ENCODE measurements around the gene SCUBE3.

The SCUBE3 gene

GRCh38 chr6:35247642-35248231 is 34.0 kb downstream of the SCUBE3 start:
- Histone ChIP-seq H3K4me3 (ENCODE audit: low read length, poor library complexity, severe bottlenecking) (no peak overlapping the region), H2AFZ (ENCODE audit: low read length) (no peak overlapping the region), H3K36me3 (ENCODE audit: insufficient read depth, low read length) (no peaks in the 10 kb centered on the region), H3K9me2 (replicated peaks; ENCODE audit: low read depth, low read length) (no peaks in the 10 kb centered on the region), H3K9me3 (ENCODE audit: insufficient read depth, low read depth, low read length) (no peaks in the 10 kb centered on the region), H3K79me2 (ENCODE audit: insufficient read depth, low read length) (no peaks in the 10 kb centered on the region), H3K4me2 (ENCODE audit: low read depth, low read length, poor library complexity, severe bottlenecking) (peak overlapping the region; percentile 27), H3K4me1 (ENCODE audit: insufficient read depth, low read length, poor library complexity, severe bottlenecking) (peaks cover 15% of the 10 kb centered on the region), H3F3A (ENCODE audit: low read depth) (no peaks in the 10 kb centered on the region), H3K27me3 (ENCODE audit: insufficient read depth, low read length, poor library complexity, severe bottlenecking) (no peaks in the 10 kb centered on the region), H4K20me1 (ENCODE audit: insufficient read depth, low read length, poor library complexity, severe bottlenecking) (no peaks in the 10 kb centered on the region), H3K9ac (ENCODE audit: low read depth, low read length, poor library complexity, severe bottlenecking) (no peak overlapping the region)
- TF ChIP-seq CTCF (conservative IDR thresholded peaks at IDR 0.05; ENCODE audit: low read length) (no peak), EZH2phosphoT487 (IDR thresholded peaks at IDR 0.05; ENCODE audit: borderline replicate concordance) (no peak)

GRCh38 chr6:35248300-35248699 is 34.5 kb downstream of the SCUBE3 start:
- Histone ChIP-seq H3K4me3 (ENCODE audit: low read length, poor library complexity, severe bottlenecking) (no peak overlapping the region), H3K9me3 (ENCODE audit: insufficient read depth, low read depth, low read length) (no peaks in the 10 kb centered on the region), H3F3A (ENCODE audit: low read depth) (no peaks in the 10 kb centered on the region), H3K27me3 (ENCODE audit: insufficient read depth, low read length, poor library complexity, severe bottlenecking) (no peaks in the 10 kb centered on the region), H3K4me1 (ENCODE audit: insufficient read depth, low read length, poor library complexity, severe bottlenecking) (peaks cover 15% of the 10 kb centered on the region), H2AFZ (ENCODE audit: low read length) (no peak overlapping the region), H3K9me2 (replicated peaks; ENCODE audit: low read depth, low read length) (no peaks in the 10 kb centered on the region), H3K79me2 (ENCODE audit: insufficient read depth, low read length) (no peaks in the 10 kb centered on the region), H3K36me3 (ENCODE audit: insufficient read depth, low read length) (no peaks in the 10 kb centered on the region), H3K9ac (ENCODE audit: low read depth, low read length, poor library complexity, severe bottlenecking) (no peak overlapping the region), H3K4me2 (ENCODE audit: low read depth, low read length, poor library complexity, severe bottlenecking) (peak overlapping the region; percentile 27), H4K20me1 (ENCODE audit: insufficient read depth, low read length, poor library complexity, severe bottlenecking) (no peaks in the 10 kb centered on the region)
- TF ChIP-seq CTCF (conservative IDR thresholded peaks at IDR 0.05; ENCODE audit: low read length) = no peak
- no peak for TF ChIP-seq EZH2phosphoT487 (IDR thresholded peaks at IDR 0.05; ENCODE audit: borderline replicate concordance)

- Histone ChIP-seq H3K36me3 (ENCODE audit: insufficient read depth, low read length) (no peaks in the 10 kb centered on the region), H3K9me2 (replicated peaks; ENCODE audit: low read depth, low read length) (no peaks in the 10 kb centered on the region), H3K4me1 (ENCODE audit: insufficient read depth, low read length, poor library complexity, severe bottlenecking) (peaks cover 15% of the 10 kb centered on the region), H3K27me3 (ENCODE audit: insufficient read depth, low read length, poor library complexity, severe bottlenecking) (no peaks in the 10 kb centered on the region), H4K20me1 (ENCODE audit: insufficient read depth, low read length, poor library complexity, severe bottlenecking) (no peaks in the 10 kb centered on the region), H3K9me3 (ENCODE audit: insufficient read depth, low read depth, low read length) (no peaks in the 10 kb centered on the region), H3K9ac (ENCODE audit: low read depth, low read length, poor library complexity, severe bottlenecking) (no peak overlapping the region), H2AFZ (ENCODE audit: low read length) (no peak overlapping the region), H3K4me2 (ENCODE audit: low read depth, low read length, poor library complexity, severe bottlenecking) (peak overlapping the region; percentile 27), H3K4me3 (ENCODE audit: low read length, poor library complexity, severe bottlenecking) (no peak overlapping the region), H3K79me2 (ENCODE audit: insufficient read depth, low read length) (no peaks in the 10 kb centered on the region), H3F3A (ENCODE audit: low read depth) (no peaks in the 10 kb centered on the region)
- no peak for TF ChIP-seq EZH2phosphoT487 (IDR thresholded peaks at IDR 0.05; ENCODE audit: borderline replicate concordance)
Observed at GRCh38 chr6:35248965-35249364, 35.2 kb downstream of the SCUBE3 start.

- H3F3A ChIP-seq (ENCODE audit: low read depth) = no peaks in the 10 kb centered on the region
- no peak overlapping the region for H3K9ac ChIP-seq (ENCODE audit: low read depth, low read length, poor library complexity, severe bottlenecking)
- no peak for TF ChIP-seq CTCF (conservative IDR thresholded peaks at IDR 0.05; ENCODE audit: low read length)
- no peak for TF ChIP-seq EZH2phosphoT487 (IDR thresholded peaks at IDR 0.05; ENCODE audit: borderline replicate concordance)
- no peak overlapping the region for H2AFZ ChIP-seq (ENCODE audit: low read length)
- no peaks in the 10 kb centered on the region for H4K20me1 ChIP-seq (ENCODE audit: insufficient read depth, low read length, poor library complexity, severe bottlenecking)
- H3K4me2 ChIP-seq (ENCODE audit: low read depth, low read length, poor library complexity, severe bottlenecking) = no peak overlapping the region
- H3K27me3 ChIP-seq (ENCODE audit: insufficient read depth, low read length, poor library complexity, severe bottlenecking) = no peaks in the 10 kb centered on the region
- H3K4me1 ChIP-seq (ENCODE audit: insufficient read depth, low read length, poor library complexity, severe bottlenecking) = peaks cover 15% of the 10 kb centered on the region
- H3K9me2 ChIP-seq (replicated peaks; ENCODE audit: low read depth, low read length) = no peaks in the 10 kb centered on the region
- no peaks in the 10 kb centered on the region for H3K9me3 ChIP-seq (ENCODE audit: insufficient read depth, low read depth, low read length)
- H3K79me2 ChIP-seq (ENCODE audit: insufficient read depth, low read length) = no peaks in the 10 kb centered on the region
- H3K36me3 ChIP-seq (ENCODE audit: insufficient read depth, low read length) = no peaks in the 10 kb centered on the region
- H3K4me3 ChIP-seq (ENCODE audit: low read length, poor library complexity, severe bottlenecking) = no peak overlapping the region
Observed at GRCh38 chr6:35251949-35252348, 38.2 kb downstream of the SCUBE3 start.
